ENCODE measurements around the gene MINPP1. TPM values are rescaled to one million over a fixed set of nuclear protein-coding genes. Genes with fewer than 3 reads are reported as not detected.

The MINPP1 gene
- polyA plus RNA-seq, 1 donor from 2014 or later, result 60.2 TPM

DNA sequence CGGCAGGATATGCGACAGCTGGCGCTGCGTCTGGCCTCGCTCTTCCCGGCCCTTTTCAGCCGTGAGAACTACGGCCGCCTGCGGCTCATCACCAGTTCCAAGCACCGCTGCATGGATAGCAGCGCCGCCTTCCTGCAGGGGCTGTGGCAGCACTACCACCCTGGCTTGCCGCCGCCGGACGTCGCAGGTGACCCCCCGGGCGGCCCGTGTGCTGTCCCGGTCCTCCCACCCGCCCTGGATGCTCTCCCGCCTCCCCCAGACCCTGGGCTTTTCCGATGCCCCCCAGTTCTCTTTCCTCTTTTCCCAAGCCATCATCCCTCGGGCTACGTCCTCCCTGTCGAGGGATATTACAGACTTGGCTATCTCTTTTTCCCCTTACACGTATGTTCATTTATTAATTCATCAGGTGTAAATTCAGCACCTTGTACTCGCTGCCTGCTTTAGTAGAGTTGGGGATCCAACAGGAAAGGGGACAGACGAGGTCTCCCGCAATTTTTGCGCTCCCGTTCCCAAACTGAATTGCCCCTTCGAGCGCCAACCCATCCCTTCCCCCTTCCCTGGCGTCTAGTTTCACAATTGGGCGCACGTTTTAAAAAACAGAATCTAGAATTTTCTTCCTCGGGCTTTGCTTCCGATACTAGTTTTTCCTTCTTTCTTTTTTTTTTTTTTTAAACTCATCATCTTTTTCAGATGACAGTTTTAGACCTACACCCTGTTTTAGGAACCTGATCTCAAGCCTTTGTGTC, 846 bp downstream of the MINPP1 start:
- Histone ChIP-seq H3K9me2 (ENCODE audit: insufficient read depth, low read length) (no peaks in the 10 kb centered on the region), H3F3A (ENCODE audit: insufficient read depth, low read length, poor library complexity, severe bottlenecking) (no peaks in the 10 kb centered on the region), H3K79me2 (replicated peaks; ENCODE audit: insufficient read depth, low read length) (peaks cover 35% of the 10 kb centered on the region), H4K20me1 (ENCODE audit: insufficient read depth) (no peaks in the 10 kb centered on the region), H3K36me3 (ENCODE audit: insufficient read depth, low read length) (no peaks in the 10 kb centered on the region), H3K27ac (ENCODE audit: low read length) (peak overlapping the region; percentile 70), H3K9ac (ENCODE audit: low read length) (peak overlapping the region; percentile 87), H2AFZ (ENCODE audit: low read depth, low read length) (peak overlapping the region; percentile 67), H3K4me3 (ENCODE audit: low read length) (peak overlapping the region; percentile 80), H3K4me2 (ENCODE audit: low read length) (peak overlapping the region; percentile 75), H3K27me3 (ENCODE audit: insufficient read depth, low read depth, low read length) (no peaks in the 10 kb centered on the region), H3K9me3 (ENCODE audit: low read length) (no peaks in the 10 kb centered on the region)
- TF ChIP-seq EZH2 (IDR thresholded peaks at IDR 0.05; ENCODE audit: borderline replicate concordance, insufficient read depth, low read length, poor library complexity, severe bottlenecking) (no peak), MXI1 (conservative IDR thresholded peaks at IDR 0.05; ENCODE audit: poor library complexity, severe bottlenecking) (no peak), POLR2AphosphoS5 (IDR thresholded peaks at IDR 0.05) (peak; percentile 29), RAD21 (conservative IDR thresholded peaks at IDR 0.05) (peak; percentile 63), TAF1 (IDR thresholded peaks at IDR 0.05; ENCODE audit: low read depth) (no peak), SMC3 (conservative IDR thresholded peaks at IDR 0.05; ENCODE audit: poor library complexity) (peak; percentile 65), EP300 (conservative IDR thresholded peaks at IDR 0.05; ENCODE audit: poor library complexity, severe bottlenecking) (no peak)
- TF ChIP-seq, protein P1, sequence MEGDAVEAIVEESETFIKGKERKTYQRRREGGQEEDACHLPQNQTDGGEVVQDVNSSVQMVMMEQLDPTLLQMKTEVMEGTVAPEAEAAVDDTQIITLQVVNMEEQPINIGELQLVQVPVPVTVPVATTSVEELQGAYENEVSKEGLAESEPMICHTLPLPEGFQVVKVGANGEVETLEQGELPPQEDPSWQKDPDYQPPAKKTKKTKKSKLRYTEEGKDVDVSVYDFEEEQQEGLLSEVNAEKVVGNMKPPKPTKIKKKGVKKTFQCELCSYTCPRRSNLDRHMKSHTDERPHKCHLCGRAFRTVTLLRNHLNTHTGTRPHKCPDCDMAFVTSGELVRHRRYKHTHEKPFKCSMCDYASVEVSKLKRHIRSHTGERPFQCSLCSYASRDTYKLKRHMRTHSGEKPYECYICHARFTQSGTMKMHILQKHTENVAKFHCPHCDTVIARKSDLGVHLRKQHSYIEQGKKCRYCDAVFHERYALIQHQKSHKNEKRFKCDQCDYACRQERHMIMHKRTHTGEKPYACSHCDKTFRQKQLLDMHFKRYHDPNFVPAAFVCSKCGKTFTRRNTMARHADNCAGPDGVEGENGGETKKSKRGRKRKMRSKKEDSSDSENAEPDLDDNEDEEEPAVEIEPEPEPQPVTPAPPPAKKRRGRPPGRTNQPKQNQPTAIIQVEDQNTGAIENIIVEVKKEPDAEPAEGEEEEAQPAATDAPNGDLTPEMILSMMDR (IDR thresholded peaks at IDR 0.05; ENCODE audit: poor library complexity, severe bottlenecking), result peak; percentile 71
- TF ChIP-seq, protein P2, sequence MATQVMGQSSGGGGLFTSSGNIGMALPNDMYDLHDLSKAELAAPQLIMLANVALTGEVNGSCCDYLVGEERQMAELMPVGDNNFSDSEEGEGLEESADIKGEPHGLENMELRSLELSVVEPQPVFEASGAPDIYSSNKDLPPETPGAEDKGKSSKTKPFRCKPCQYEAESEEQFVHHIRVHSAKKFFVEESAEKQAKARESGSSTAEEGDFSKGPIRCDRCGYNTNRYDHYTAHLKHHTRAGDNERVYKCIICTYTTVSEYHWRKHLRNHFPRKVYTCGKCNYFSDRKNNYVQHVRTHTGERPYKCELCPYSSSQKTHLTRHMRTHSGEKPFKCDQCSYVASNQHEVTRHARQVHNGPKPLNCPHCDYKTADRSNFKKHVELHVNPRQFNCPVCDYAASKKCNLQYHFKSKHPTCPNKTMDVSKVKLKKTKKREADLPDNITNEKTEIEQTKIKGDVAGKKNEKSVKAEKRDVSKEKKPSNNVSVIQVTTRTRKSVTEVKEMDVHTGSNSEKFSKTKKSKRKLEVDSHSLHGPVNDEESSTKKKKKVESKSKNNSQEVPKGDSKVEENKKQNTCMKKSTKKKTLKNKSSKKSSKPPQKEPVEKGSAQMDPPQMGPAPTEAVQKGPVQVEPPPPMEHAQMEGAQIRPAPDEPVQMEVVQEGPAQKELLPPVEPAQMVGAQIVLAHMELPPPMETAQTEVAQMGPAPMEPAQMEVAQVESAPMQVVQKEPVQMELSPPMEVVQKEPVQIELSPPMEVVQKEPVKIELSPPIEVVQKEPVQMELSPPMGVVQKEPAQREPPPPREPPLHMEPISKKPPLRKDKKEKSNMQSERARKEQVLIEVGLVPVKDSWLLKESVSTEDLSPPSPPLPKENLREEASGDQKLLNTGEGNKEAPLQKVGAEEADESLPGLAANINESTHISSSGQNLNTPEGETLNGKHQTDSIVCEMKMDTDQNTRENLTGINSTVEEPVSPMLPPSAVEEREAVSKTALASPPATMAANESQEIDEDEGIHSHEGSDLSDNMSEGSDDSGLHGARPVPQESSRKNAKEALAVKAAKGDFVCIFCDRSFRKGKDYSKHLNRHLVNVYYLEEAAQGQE (IDR thresholded peaks at IDR 0.05; ENCODE audit: borderline replicate concordance), result no peak

DNA sequence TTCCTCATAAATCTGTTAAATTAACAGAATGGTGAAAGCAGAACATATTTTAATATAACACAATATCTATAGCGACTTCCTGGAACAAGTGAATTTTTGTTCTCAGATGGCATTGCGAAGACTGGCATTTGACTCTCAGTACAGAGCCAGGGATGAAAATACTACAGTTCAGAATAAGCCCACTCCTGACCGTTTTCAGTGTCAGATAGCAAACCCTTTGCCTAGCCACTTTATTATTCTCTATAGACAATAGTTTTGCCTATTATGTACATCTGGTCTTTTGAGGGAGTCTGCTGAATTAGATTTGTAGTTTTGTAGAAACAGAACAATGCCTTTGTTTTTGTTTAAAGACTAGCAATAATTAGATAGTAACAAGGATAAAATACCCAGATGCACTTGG, 2.3 kb downstream of the MINPP1 start:
- H3K27ac ChIP-seq (ENCODE audit: low read length), result no peak overlapping the region
- H3K79me2 ChIP-seq (replicated peaks; ENCODE audit: insufficient read depth, low read length), result peaks cover 35% of the 10 kb centered on the region
- no peaks in the 10 kb centered on the region for H3K27me3 ChIP-seq (ENCODE audit: insufficient read depth, low read depth, low read length)
- H4K20me1 ChIP-seq (ENCODE audit: insufficient read depth), result no peaks in the 10 kb centered on the region
- TF ChIP-seq SMC3 (conservative IDR thresholded peaks at IDR 0.05; ENCODE audit: poor library complexity) (no peak), RAD21 (conservative IDR thresholded peaks at IDR 0.05) (no peak), EZH2 (IDR thresholded peaks at IDR 0.05; ENCODE audit: borderline replicate concordance, insufficient read depth, low read length, poor library complexity, severe bottlenecking) (no peak), POLR2AphosphoS5 (IDR thresholded peaks at IDR 0.05) (no peak), EP300 (conservative IDR thresholded peaks at IDR 0.05; ENCODE audit: poor library complexity, severe bottlenecking) (no peak), TAF1 (IDR thresholded peaks at IDR 0.05; ENCODE audit: low read depth) (no peak), MXI1 (conservative IDR thresholded peaks at IDR 0.05; ENCODE audit: poor library complexity, severe bottlenecking) (no peak)
- TF ChIP-seq, protein P1 (IDR thresholded peaks at IDR 0.05; ENCODE audit: poor library complexity, severe bottlenecking), result no peak
- TF ChIP-seq, protein P2 (IDR thresholded peaks at IDR 0.05; ENCODE audit: borderline replicate concordance), result no peak
- peak overlapping the region; percentile 87 for H3K9ac ChIP-seq (ENCODE audit: low read length)
- no peaks in the 10 kb centered on the region for H3F3A ChIP-seq (ENCODE audit: insufficient read depth, low read length, poor library complexity, severe bottlenecking)
- no peaks in the 10 kb centered on the region for H3K9me3 ChIP-seq (ENCODE audit: low read length)
- no peaks in the 10 kb centered on the region for H3K36me3 ChIP-seq (ENCODE audit: insufficient read depth, low read length)
- H3K9me2 ChIP-seq (ENCODE audit: insufficient read depth, low read length), result no peaks in the 10 kb centered on the region
- no peak overlapping the region for H2AFZ ChIP-seq (ENCODE audit: low read depth, low read length)
- peak overlapping the region; percentile 80 for H3K4me3 ChIP-seq (ENCODE audit: low read length)
- H3K4me2 ChIP-seq (ENCODE audit: low read length), result peak overlapping the region; percentile 75

Data from neural cell (in vitro differentiated cells).